ENCODE data around the gene SFMBT1.

DNA sequence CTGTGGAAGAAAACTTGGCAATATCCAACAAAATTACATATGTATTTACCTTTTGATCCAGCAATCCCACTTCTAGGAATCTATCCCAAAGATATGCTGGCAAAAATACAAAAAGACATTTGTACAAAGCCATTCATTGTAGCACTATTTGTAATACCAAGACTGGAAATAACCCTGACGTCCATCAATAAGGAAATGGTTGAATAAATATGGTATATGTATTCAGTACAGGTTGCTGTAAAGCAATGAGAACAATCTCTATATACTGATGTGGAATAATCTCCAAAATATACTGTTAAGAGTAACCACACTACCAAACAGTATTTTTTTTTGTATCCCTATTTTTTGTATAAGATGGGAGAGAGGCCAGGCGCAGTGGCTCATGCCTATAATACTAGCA is 83.7 kb downstream of the SFMBT1 start:
- TF ChIP-seq, protein P1, sequence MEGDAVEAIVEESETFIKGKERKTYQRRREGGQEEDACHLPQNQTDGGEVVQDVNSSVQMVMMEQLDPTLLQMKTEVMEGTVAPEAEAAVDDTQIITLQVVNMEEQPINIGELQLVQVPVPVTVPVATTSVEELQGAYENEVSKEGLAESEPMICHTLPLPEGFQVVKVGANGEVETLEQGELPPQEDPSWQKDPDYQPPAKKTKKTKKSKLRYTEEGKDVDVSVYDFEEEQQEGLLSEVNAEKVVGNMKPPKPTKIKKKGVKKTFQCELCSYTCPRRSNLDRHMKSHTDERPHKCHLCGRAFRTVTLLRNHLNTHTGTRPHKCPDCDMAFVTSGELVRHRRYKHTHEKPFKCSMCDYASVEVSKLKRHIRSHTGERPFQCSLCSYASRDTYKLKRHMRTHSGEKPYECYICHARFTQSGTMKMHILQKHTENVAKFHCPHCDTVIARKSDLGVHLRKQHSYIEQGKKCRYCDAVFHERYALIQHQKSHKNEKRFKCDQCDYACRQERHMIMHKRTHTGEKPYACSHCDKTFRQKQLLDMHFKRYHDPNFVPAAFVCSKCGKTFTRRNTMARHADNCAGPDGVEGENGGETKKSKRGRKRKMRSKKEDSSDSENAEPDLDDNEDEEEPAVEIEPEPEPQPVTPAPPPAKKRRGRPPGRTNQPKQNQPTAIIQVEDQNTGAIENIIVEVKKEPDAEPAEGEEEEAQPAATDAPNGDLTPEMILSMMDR (IDR thresholded peaks at IDR 0.05): no peak
- TF ChIP-seq POLR2A (IDR thresholded peaks at IDR 0.05): no peak

All from ovary (tissue), 3 donors.